GM18870 (cell line): ENCODE measurements around the gene CTNNA1.

Experiments
- ATAC-seq: cut with Tn5 transposase; IDR thresholded peaks from one replicate; pipeline ENCODE4 v1.9.1; 2021; ENCODE audit warnings: moderate library complexity; ENCODE audit not compliant: unreplicated experiment

CTNNA1 gene

DNA sequence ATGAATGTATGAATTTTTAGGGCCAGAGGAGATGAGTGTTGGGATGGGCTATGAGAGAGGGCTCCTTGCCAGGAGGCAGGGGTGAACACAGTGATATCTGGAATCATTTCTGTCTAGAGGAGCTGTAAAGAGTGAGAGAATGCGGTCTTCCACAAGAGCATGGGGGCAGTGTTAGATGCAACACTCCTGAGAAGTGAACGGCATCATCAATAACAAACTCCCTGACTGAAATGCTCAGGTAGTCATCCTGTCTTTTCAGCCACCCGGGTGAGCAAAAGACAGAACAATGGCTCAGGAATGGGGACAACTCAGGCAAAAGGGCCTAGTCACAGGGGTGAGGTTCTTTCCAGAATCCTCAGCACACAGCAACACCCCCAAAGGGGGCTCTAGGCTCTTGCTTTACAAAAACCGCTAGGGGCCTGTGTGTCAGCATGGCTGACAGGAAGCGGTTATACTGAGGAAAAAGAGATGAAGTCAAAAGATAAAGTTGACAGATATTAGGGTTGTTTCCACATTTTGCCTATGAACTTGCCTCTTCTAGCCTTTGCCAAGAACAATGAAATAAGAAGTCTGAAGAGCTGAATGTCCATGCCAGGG, 226.6 kb downstream of the CTNNA1 start:
- no peak for ATAC-seq

DNA sequence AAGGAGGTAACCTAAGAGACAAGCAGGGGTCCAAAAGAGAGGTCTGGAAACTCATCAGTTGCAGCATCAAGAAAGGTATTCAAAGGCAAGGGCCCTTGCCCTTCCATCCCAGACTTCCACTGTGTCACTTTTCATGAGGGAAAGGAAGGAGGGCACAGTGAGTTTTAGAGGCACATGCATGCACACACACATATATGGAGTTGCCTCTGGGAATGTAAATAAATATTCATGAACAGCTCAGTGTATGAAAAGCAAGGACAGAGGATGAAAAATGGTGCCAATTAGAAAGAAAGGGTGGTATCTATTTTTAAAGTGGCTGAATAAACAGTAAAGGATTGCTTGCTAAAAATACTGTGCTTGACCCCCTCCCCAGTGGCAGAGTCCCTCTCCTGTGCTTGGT, 227.2 kb downstream of the CTNNA1 start:
- ATAC-seq, result no peak

DNA sequence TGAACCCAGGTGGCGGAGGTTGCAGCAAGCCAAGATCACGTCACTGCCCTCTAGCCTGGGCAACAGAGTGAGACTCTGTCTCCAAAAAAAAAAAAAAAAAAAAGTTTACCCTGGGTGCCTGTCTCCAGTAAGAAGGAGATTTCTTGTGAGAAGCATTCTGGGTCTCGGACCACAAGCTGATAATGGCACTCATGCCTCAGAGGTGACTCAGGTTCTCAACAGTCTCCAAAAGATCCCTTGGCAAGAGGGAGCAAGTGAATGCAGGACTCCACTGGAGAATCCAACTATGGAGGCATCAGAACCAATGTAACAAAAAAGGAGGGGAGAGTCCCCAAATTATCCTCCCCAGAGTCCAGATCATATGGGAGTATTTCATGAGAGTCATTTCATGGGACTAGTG, 227.9 kb downstream of the CTNNA1 start:
- no peak for ATAC-seq

DNA sequence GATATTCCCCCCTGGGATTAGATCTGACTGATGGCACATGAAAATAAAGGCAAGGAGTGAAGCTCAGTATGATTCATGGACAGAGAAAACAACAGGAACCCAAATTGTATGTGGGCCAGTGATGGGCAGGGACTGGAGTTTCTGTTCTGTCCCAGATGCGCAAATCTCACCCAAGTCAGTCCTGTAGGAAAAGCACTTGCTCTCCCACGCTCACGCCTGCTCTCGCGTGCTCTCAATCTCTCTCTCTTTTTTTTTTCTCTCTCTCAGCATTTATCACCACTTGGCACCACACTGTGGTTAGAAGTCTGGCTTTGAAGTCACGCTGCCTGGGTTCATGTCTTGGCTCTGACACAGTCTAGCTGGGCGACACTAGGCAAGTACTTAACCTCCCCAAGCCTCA, 228.4 kb downstream of the CTNNA1 start:
- no peak for ATAC-seq

DNA sequence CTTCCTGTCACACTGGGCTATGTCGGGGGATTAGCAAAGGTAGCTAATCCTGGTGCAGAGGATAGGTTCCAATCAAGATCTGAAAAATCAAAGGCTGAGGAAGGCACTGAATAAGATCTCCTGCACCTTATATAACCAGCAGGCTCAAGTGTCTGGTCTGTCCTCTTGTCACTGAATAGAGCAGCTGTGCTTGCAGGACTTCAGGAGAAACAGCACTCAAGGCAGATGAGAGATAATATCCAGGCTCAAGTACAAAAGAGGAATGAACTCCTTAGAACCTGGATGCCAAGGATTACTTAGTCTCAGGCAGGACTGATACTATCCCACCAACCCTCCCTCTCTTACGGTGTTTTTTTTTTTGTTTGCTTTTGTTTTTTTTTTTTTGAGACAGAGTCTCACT, 230.8 kb downstream of the CTNNA1 start:
- ATAC-seq, result no peak
